Cortex of kidney (tissue), 1 donor: Measurements from ENCODE around the gene ZNF598.
"Not testable (repeated sequence)": the region's sequence is repeated elsewhere in the genome, so short reads cannot be mapped to it uniquely, and the experiment has no call there.

ENCODE experiments used
- DNase-seq: peaks from one replicate; lab custom pipeline; 2025; lab: John Stamatoyannopoulos, UW

The ZNF598 gene

GRCh38 chr16:2040041-2040786 lies 30.6 kb upstream of the ZNF598 start:
- no peak for DNase-seq

GRCh38 chr16:2039274-2040031 lies 29.8 kb upstream of the ZNF598 start:
- no peak for DNase-seq

- DNase-seq = no peak
Observed at GRCh38 chr16:2038382-2039231, 29.0 kb upstream of the ZNF598 start.

GRCh38 chr16:2037647-2038381 lies 28.2 kb upstream of the ZNF598 start:
- no peak for DNase-seq

- no peak for DNase-seq
Observed at GRCh38 chr16:2037115-2037514, 27.5 kb upstream of the ZNF598 start.

- DNase-seq = no peak
Observed at GRCh38 chr16:2036200-2036966, 26.8 kb upstream of the ZNF598 start.

- DNase-seq = no peak
Observed at GRCh38 chr16:2035431-2036199, 26.0 kb upstream of the ZNF598 start.

- no peak for DNase-seq
Observed at GRCh38 chr16:2034696-2035430, 25.2 kb upstream of the ZNF598 start.

- DNase-seq = not testable (repeated sequence)
Observed at GRCh38 chr16:2033909-2034695, 24.5 kb upstream of the ZNF598 start.

- no peak for DNase-seq
Observed at GRCh38 chr16:2033057-2033908, 23.7 kb upstream of the ZNF598 start.

GRCh38 chr16:2032285-2033056 lies 22.9 kb upstream of the ZNF598 start:
- no peak for DNase-seq

GRCh38 chr16:2031081-2031577 lies 21.5 kb upstream of the ZNF598 start:
- DNase-seq = no peak

- DNase-seq = no peak
Observed at GRCh38 chr16:2030036-2030435, 20.4 kb upstream of the ZNF598 start.

GRCh38 chr16:2029350-2029749 lies 19.7 kb upstream of the ZNF598 start:
- no peak for DNase-seq

- DNase-seq = no peak
Observed at GRCh38 chr16:2028620-2029220, 19.1 kb upstream of the ZNF598 start.

- DNase-seq = no peak
Observed at GRCh38 chr16:2028146-2028545, 18.5 kb upstream of the ZNF598 start.
